SK-N-SH (cell line): Measurements from ENCODE around the gene SIN3A. TPM values are rescaled to one million over a fixed set of nuclear protein-coding genes. Genes with fewer than 3 reads are reported as not detected.

Source experiments
- CTCF ChIA-PET: fragments of 300-600, 350-600 bp; formaldehyde crosslinking; extraction: SDS; loops from one replicate; lab custom pipeline; 2021; lab: Yijun Ruan, JAX
- POLR2A ChIA-PET: fragments of 350-600 bp; sonication (Branson Sonifier 250); formaldehyde crosslinking; extraction: SDS; loops from one replicate; lab custom pipeline; 2020; ENCODE audit warnings: antibody characterized with exemption, inconsistent platforms; lab: Yijun Ruan, JAX
- DNase-seq: peaks from one replicate; pipeline ENCODE4 v3.0.0; 2012
- H2AFZ ChIP-seq: fragments of 200-600 bp; sonication (generic); 2 replicates; pipeline ENCODE4 v1.8.1; 2016; ENCODE audit warnings: antibody characterized with exemption, mild to moderate bottlenecking, low read depth
- H3F3A ChIP-seq: fragments of 200-600 bp; sonication (generic); replicated peaks from 2 replicates; pipeline ENCODE3; 2016; ENCODE audit warnings: antibody characterized with exemption, mild to moderate bottlenecking; ENCODE audit not compliant: insufficient read depth
- H3K27ac ChIP-seq, 2 experiments: fragments of 200-500 bp in 1 of 2; fragments of 200-600 bp in 1 of 2; sonication (Bioruptor generic) in 1 of 2; sonication (generic), shearing (Covaris generic) in 1 of 2; 2 replicates each; pipeline versions ENCODE4 v1.5.1 to v1.6.1; 2014 to 2016; ENCODE audit warnings: low read depth in 2 of 2, inconsistent platforms in 1 of 2, low read length in 1 of 2, mild to moderate bottlenecking in 1 of 2, mixed read lengths in 1 of 2
- H3K27me3 ChIP-seq: fragments of 200-600 bp; sonication (generic), shearing (Covaris generic); 2 replicates; pipeline ENCODE4 v1.6.1; 2016; ENCODE audit warnings: mixed run types; ENCODE audit not compliant: insufficient read depth
- H3K36me3 ChIP-seq, 2 experiments: fragments of 200-500 bp in 1 of 2; fragments of 200-600 bp in 1 of 2; sonication (Bioruptor generic) in 1 of 2; sonication (generic) in 1 of 2; replicated peaks in 1 of 2; 2 replicates each; pipeline versions ENCODE3 to v1.5.1; 2014 to 2016; ENCODE audit warnings: low read length in 1 of 2, mild to moderate bottlenecking in 1 of 2; ENCODE audit not compliant: insufficient read depth in 2 of 2, control insufficient read depth in 1 of 2
- H3K4me1 ChIP-seq, 2 experiments: fragments of 200-500 bp in 1 of 2; fragments of 200-600 bp in 1 of 2; sonication (Bioruptor generic) in 1 of 2; sonication (generic), shearing (Covaris generic) in 1 of 2; 2 replicates each; pipeline versions ENCODE4 v1.5.1 to v1.6.1; 2014 to 2016; ENCODE audit warnings: low read depth in 1 of 2, low read length in 1 of 2, mixed run types in 1 of 2; ENCODE audit not compliant: insufficient read depth in 2 of 2, control insufficient read depth in 1 of 2
- H3K4me2 ChIP-seq: fragments of 200-600 bp; sonication (generic), shearing (Covaris generic); 2 replicates; pipeline ENCODE4 v1.6.1; 2017; ENCODE audit warnings: mixed run types
- H3K4me3 ChIP-seq, 2 experiments: fragments of 200-500 bp in 1 of 2; fragments of 200-600 bp in 1 of 2; sonication (Bioruptor generic) in 1 of 2; sonication (generic), shearing (Covaris generic) in 1 of 2; 2 replicates each; pipeline versions ENCODE4 v1.5.1 to v1.8.1; 2014 to 2016; ENCODE audit warnings: low read depth in 2 of 2, inconsistent platforms in 1 of 2, low read length in 1 of 2, mild to moderate bottlenecking in 1 of 2, mixed read lengths in 1 of 2, moderate library complexity in 1 of 2
- H3K79me2 ChIP-seq: fragments of 200-600 bp; sonication (generic); 2 replicates; pipeline ENCODE4 v1.8.1; 2017; ENCODE audit warnings: mild to moderate bottlenecking; ENCODE audit not compliant: insufficient read depth
- H3K9ac ChIP-seq: fragments of 200-600 bp; sonication (generic); 2 replicates; pipeline ENCODE4 v1.6.1; 2017; ENCODE audit warnings: mixed run types
- H3K9me2 ChIP-seq: fragments of 200-600 bp; sonication (generic); 2 replicates; pipeline ENCODE4 v1.6.1; 2017; ENCODE audit warnings: mixed run types
- H3K9me3 ChIP-seq: fragments of 200-600 bp; sonication (generic); 2 replicates; pipeline ENCODE4 v1.6.1; 2017; ENCODE audit warnings: mixed run types, mild to moderate bottlenecking, moderate library complexity
- H4K20me1 ChIP-seq: fragments of 200-600 bp; sonication (generic); 2 replicates; pipeline ENCODE4 v1.6.1; 2017; ENCODE audit warnings: mild to moderate bottlenecking, mixed run types; ENCODE audit not compliant: insufficient read depth
- CHD2 ChIP-seq: fragments of 150-350 bp; IDR thresholded peaks from 2 replicates; pipeline ENCODE4 v1.6.1; 2018; ENCODE audit warnings: low read length; ENCODE audit not compliant: partially characterized antibody
- ELF1 ChIP-seq: IDR thresholded peaks from 2 replicates; pipeline ENCODE4 v1.4.0; 2012
- EZH2phosphoT487 ChIP-seq: fragments of 200-600 bp; sonication (generic); IDR thresholded peaks from 2 replicates; pipeline ENCODE4 v1.6.1; 2017; ENCODE audit warnings: low read depth, mixed run types, mild to moderate bottlenecking, antibody characterized with exemption, moderate library complexity, borderline replicate concordance
- FOXM1 ChIP-seq: IDR thresholded peaks from 2 replicates; pipeline ENCODE4 v1.4.0; 2012; ENCODE audit warnings: low read depth, mild to moderate bottlenecking
- GABPA ChIP-seq: IDR thresholded peaks from 2 replicates; pipeline ENCODE4 v1.4.0; 2012; ENCODE audit warnings: low read depth, mild to moderate bottlenecking
- IRF3 ChIP-seq: fragments of 150-350 bp; IDR thresholded peaks from 2 replicates; pipeline ENCODE4 v1.6.1; 2016; ENCODE audit warnings: mild to moderate bottlenecking, low read depth, low read length
- JUND ChIP-seq: IDR thresholded peaks from 2 replicates; pipeline ENCODE4 v1.4.0; 2012
- MAX ChIP-seq: IDR thresholded peaks from 2 replicates; pipeline ENCODE4 v1.4.0; 2012; ENCODE audit warnings: low read depth
- NRF1 ChIP-seq: IDR thresholded peaks from 2 replicates; pipeline ENCODE4 v1.6.1; 2012; ENCODE audit warnings: low read depth, mild to moderate bottlenecking, low read length
- POLR2AphosphoS5 ChIP-seq: IDR thresholded peaks from 2 replicates; pipeline ENCODE4 v1.6.1; 2012; ENCODE audit warnings: low read depth, low read length
- REST ChIP-seq: IDR thresholded peaks from 2 replicates; pipeline ENCODE4 v1.6.1; 2012; ENCODE audit warnings: mild to moderate bottlenecking, low read depth, low read length, moderate library complexity
- RFX5 ChIP-seq: IDR thresholded peaks from 2 replicates; pipeline ENCODE4 v1.6.1; 2012; ENCODE audit warnings: mild to moderate bottlenecking, improper control_type of control experiment, low read length
- RXRA ChIP-seq: IDR thresholded peaks from 2 replicates; pipeline ENCODE4 v1.4.0; 2012; ENCODE audit warnings: low read depth, mild to moderate bottlenecking, borderline replicate concordance
- SMC3 ChIP-seq: IDR thresholded peaks from 2 replicates; pipeline ENCODE4 v1.6.1; 2012; ENCODE audit warnings: low read depth, low read length, improper control_type of control experiment
- YY1 ChIP-seq: IDR thresholded peaks from 2 replicates; pipeline ENCODE4 v1.4.0; 2012; ENCODE audit warnings: low read depth, mild to moderate bottlenecking
- WGBS: methylation state at CpG from one replicate; pipeline ENCODE4 v1.1.6; 2017; ENCODE audit warnings: low lambda C conversion rate; 5-methylcytosine and 5-hydroxymethylcytosine counted together
- polyA plus RNA-seq, 3 experiments: library from polyadenylated mRNA; depleted of rRNA; stranded (reverse); fragments of >200 nt; gene quantifications; 2 replicates each; pipeline ENCODE4 v1.2.3, GENCODE V29; 2012
- TF ChIP-seq, protein P1 (sequence below): IDR thresholded peaks from 2 replicates; pipeline ENCODE4 v1.4.0; 2012; ENCODE audit warnings: low read depth, borderline replicate concordance
- TF ChIP-seq, protein P2 (sequence below): fragments of 150-350 bp; IDR thresholded peaks from 2 replicates; pipeline ENCODE4 v1.6.1; 2017; ENCODE audit warnings: antibody characterized with exemption, low read length, low read depth, borderline replicate concordance

SIN3A gene
- polyA plus RNA-seq, 1 of the 3 experiments (the other 2 are of a cell fraction): 32.2 TPM

DNA sequence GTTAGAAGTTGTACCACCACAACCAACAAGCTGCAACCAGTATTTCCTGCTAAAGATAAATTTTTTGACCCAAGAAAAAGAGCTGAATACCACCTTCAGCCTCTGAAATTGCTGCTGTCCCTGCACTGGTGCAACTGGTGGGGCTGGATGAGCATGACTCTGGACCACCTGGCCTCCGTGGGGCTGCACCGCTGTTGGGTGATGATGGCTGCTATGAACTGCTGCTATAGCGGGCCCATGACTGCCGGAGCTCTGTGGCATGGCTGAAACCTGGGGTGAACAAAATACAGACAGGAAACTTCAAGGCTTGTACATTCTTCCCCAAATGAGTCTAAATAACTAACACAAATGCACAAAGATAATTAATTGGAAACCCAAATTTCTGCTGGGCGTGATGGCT lies 28.9 kb downstream of the SIN3A start:
- no peak for DNase-seq
- no peaks in the 10 kb centered on the region for H3K9me2 ChIP-seq
- 100% methylated on average over 5 of the region's 5 CpGs for WGBS
- peaks cover 41 to 85% of the 10 kb centered on the region in 2 experiments for H3K36me3 ChIP-seq
- TF ChIP-seq ELF1 (no peak), MAX (no peak), JUND (no peak), RFX5 (no peak), RXRA (no peak), SMC3 (no peak), GABPA (no peak)
- CTCF ChIA-PET: interaction anchor here (1.1 kb wide), 1 partner anchor 225 kb away, joined by 3 read pairs; the partner anchor contains the start of gene SNX33
- no peak overlapping the region for H2AFZ ChIP-seq
- no peaks in the 10 kb centered on the region for H3K9me3 ChIP-seq
- peaks cover 83% of the 10 kb centered on the region for H3K79me2 ChIP-seq
- no peak overlapping the region for H3K9ac ChIP-seq
- H4K20me1 ChIP-seq: peaks cover 22% of the 10 kb centered on the region
- POLR2A ChIA-PET: no interaction called here
- H3K4me3 ChIP-seq: no peak overlapping the region
- peaks cover 9% of the 10 kb centered on the region for H3F3A ChIP-seq
- no peaks in the 10 kb centered on the region for H3K4me1 ChIP-seq
- no peaks in the 10 kb centered on the region for H3K27me3 ChIP-seq
- no peak overlapping the region for H3K27ac ChIP-seq
- no peak overlapping the region for H3K4me2 ChIP-seq

- H4K20me1 ChIP-seq: peaks cover 18% of the 10 kb centered on the region
- no peaks in the 10 kb centered on the region for H3K9me2 ChIP-seq
- no peak overlapping the region for H2AFZ ChIP-seq
- H3K27me3 ChIP-seq: no peaks in the 10 kb centered on the region
- no peaks in the 10 kb centered on the region for H3K9me3 ChIP-seq
- H3K4me3 ChIP-seq: no peak overlapping the region
- peaks cover 34 to 75% of the 10 kb centered on the region in 2 experiments for H3K36me3 ChIP-seq
- DNase-seq: no peak
- TF ChIP-seq CHD2: no peak
- no peak for TF ChIP-seq IRF3
- TF ChIP-seq REST: no peak
- TF ChIP-seq NRF1: no peak
- no peak for TF ChIP-seq POLR2AphosphoS5
- TF ChIP-seq, protein P1, sequence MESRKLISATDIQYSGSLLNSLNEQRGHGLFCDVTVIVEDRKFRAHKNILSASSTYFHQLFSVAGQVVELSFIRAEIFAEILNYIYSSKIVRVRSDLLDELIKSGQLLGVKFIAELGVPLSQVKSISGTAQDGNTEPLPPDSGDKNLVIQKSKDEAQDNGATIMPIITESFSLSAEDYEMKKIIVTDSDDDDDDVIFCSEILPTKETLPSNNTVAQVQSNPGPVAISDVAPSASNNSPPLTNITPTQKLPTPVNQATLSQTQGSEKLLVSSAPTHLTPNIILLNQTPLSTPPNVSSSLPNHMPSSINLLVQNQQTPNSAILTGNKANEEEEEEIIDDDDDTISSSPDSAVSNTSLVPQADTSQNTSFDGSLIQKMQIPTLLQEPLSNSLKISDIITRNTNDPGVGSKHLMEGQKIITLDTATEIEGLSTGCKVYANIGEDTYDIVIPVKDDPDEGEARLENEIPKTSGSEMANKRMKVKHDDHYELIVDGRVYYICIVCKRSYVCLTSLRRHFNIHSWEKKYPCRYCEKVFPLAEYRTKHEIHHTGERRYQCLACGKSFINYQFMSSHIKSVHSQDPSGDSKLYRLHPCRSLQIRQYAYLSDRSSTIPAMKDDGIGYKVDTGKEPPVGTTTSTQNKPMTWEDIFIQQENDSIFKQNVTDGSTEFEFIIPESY: no peak
- TF ChIP-seq, protein P2, sequence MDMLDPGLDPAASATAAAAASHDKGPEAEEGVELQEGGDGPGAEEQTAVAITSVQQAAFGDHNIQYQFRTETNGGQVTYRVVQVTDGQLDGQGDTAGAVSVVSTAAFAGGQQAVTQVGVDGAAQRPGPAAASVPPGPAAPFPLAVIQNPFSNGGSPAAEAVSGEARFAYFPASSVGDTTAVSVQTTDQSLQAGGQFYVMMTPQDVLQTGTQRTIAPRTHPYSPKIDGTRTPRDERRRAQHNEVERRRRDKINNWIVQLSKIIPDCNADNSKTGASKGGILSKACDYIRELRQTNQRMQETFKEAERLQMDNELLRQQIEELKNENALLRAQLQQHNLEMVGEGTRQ: no peak
- no peak for TF ChIP-seq YY1
- TF ChIP-seq EZH2phosphoT487: no peak
- TF ChIP-seq FOXM1: no peak
- no peak overlapping the region for H3K9ac ChIP-seq
- H3K4me2 ChIP-seq: no peak overlapping the region
- peaks cover 79% of the 10 kb centered on the region for H3K79me2 ChIP-seq
- ChIA-PET POLR2A (no interaction called here), CTCF (interaction anchor here (0.9 to 1.4 kb wide), 3 partner anchors 9 to 53 kb away, joined by 3 to 4 read pairs (median 3); no protein-coding TSS in a partner anchor)
- H3K27ac ChIP-seq: peak overlapping the region in 1 of 2 experiments; percentile 14; a peak in 1 of 4 replicates
- no peaks in the 10 kb centered on the region for H3K4me1 ChIP-seq
- peaks cover 9% of the 10 kb centered on the region for H3F3A ChIP-seq
These were observed 30.8 kb downstream of the SIN3A start for GRCh38 chr15:75420698-75421097.
